SK-N-MC (cell line): ENCODE data around the gene ARHGAP29.

ENCODE experiments used
- DNase-seq: peaks from one replicate; pipeline ENCODE4 v3.0.0-alpha.2; 2011; ENCODE audit warnings: low read depth, low spot score
- H3K27ac ChIP-seq: fragments of 200-600 bp; sonication (generic); 2 replicates; pipeline ENCODE4 v1.5.1; 2016; ENCODE audit warnings: mixed run types
- H3K36me3 ChIP-seq: fragments of 200-600 bp; sonication (generic); 2 replicates; pipeline ENCODE4 v1.6.1; 2017; ENCODE audit warnings: antibody characterized with exemption, low read length, mixed read lengths; ENCODE audit not compliant: insufficient read depth
- H3K4me3 ChIP-seq: fragments of 200-600 bp; sonication (generic); 2 replicates; pipeline ENCODE4 v1.5.1; 2016
- H3K9ac ChIP-seq: fragments of 200-600 bp; sonication (generic); 2 replicates; pipeline ENCODE4 v1.8.0; 2017; ENCODE audit warnings: mixed run types, mixed read lengths; ENCODE audit not compliant: insufficient read length
- H3K9me3 ChIP-seq: fragments of 200-600 bp; sonication (generic); 2 replicates; pipeline ENCODE4 v1.6.1; 2017; ENCODE audit warnings: low read depth, mild to moderate bottlenecking, antibody characterized with exemption, low read length, moderate library complexity, mixed read lengths
- EZH2 ChIP-seq: fragments of 200-600 bp; sonication (generic); IDR thresholded peaks from one replicate; pipeline ENCODE4 v1.6.1; 2017; ENCODE audit warnings: antibody characterized with exemption
- FOXP2 ChIP-seq: optimal IDR thresholded peaks from 2 replicates; pipeline ENCODE3; 2011; ENCODE audit warnings: mild to moderate bottlenecking, moderate library complexity; ENCODE audit not compliant: insufficient read depth; ENCODE audit errors: extremely low read length, control extremely low read depth
- POLR2AphosphoS5 ChIP-seq: IDR thresholded peaks from 2 replicates; pipeline ENCODE4 v1.6.1; 2012; ENCODE audit warnings: mild to moderate bottlenecking, low read depth, low read length, borderline replicate concordance

Gene ARHGAP29

DNA sequence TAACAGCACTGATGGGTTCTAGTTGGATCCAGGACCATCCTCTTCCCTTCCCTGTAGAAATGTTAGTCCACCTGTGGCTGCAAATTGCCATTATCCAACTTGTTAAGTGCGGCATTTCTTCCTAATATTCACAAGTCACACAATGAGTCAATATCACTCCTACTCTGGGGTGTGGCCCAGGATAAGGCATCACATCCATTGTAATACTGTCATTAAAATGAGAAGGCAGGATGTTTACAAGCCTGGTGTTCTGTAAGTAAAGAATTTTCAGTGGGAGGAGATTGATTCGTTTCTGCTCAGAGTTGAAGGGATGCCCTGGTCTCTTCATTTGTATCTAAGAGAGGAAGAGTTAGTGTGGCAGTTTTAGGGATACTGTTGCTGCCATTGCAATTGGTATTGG, 18.1 kb upstream of the ARHGAP29 start:
- H3K36me3 ChIP-seq: no peaks in the 10 kb centered on the region
- no peak for DNase-seq
- no peak overlapping the region for H3K9ac ChIP-seq
- no peak overlapping the region for H3K27ac ChIP-seq
- TF ChIP-seq POLR2AphosphoS5 (no peak), FOXP2 (no peak), EZH2 (no peak)
- no peak overlapping the region for H3K4me3 ChIP-seq
- no peaks in the 10 kb centered on the region for H3K9me3 ChIP-seq

DNA sequence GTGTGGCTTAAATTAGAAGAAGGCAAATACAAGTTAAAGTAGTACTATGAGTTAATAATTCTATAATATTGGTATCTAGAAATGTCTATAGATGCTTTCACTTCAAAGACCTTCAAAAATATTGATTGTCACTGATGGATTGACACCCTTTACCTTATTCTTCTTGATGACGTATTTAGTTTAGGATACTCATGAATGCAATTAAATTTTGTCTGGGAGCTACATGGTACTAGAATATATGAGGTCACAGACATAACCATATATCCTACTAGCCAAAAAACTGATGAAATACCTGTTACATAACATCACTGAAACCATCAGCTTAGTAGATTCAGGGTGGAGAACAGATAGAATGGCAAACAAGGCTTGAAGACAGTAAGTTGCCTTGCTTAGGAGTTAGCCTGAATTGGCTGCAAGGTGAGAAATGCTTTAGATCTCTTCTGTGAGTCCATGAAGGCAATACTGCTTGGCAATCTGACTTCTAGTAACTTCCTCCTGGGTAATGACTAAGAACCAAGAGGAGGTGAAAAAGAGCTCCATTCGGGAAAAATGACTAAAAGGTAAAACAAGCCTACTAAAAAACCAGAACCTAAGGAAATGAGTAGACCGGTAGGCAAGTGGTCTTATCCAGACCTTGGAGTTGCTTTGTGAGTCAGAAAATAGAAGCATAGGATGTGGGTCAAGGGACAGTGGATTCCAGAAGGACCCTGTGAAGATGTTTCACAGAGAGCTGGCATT, 16.9 kb upstream of the ARHGAP29 start:
- Histone ChIP-seq H3K4me3 (no peak overlapping the region), H3K36me3 (no peaks in the 10 kb centered on the region), H3K9me3 (no peaks in the 10 kb centered on the region), H3K9ac (no peak overlapping the region), H3K27ac (no peak overlapping the region)
- no peak for DNase-seq
- TF ChIP-seq FOXP2 (no peak), EZH2 (no peak), POLR2AphosphoS5 (no peak)

DNA sequence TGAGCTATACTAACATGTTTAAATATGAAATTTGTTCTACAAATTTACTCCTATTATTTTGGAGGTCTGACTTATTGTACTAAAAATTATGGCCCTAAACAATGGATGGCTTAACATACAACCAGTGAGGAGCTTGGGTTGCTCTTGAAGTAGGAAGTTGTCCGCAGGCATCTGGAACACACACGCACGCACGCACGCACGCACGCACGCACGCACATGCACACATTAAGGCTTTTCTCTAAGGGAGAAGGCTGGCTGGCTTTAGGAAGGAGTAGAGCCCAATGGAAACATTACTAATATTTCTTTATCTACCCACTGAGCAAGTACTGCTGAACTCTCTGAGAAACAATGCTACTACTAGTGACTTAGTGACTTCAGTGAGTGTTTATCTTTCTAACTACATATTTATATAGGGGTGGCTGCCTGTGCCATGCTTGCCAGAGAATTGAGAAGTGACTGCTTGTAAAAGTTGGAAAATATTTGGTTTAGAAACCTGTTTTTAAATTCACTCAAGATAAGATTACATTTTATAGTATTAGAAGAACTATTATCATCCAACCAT, 16.2 kb upstream of the ARHGAP29 start:
- no peak overlapping the region for H3K4me3 ChIP-seq
- no peaks in the 10 kb centered on the region for H3K36me3 ChIP-seq
- H3K27ac ChIP-seq: no peak overlapping the region
- no peaks in the 10 kb centered on the region for H3K9me3 ChIP-seq
- H3K9ac ChIP-seq: no peak overlapping the region
- TF ChIP-seq EZH2: no peak
- no peak for TF ChIP-seq POLR2AphosphoS5
- no peak for TF ChIP-seq FOXP2
- DNase-seq: no peak

DNA sequence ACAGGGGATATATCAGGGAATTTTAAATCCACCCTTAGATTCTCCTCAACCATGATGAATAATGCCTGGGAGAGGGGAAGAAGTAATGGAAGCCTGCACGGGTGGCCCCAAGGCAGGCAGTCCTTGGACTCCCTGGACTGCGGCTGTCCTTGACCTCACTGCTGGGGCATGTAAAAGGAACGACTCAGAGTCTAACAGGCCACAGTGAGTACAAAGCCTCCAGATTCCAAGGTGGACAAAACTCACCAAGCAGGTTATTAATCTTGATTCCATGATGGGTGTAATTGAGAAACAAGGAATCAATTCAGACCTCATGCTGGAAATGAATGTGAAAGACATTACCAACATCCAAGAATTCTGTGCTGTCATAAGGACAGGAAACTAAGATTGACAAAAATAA, 13.0 kb upstream of the ARHGAP29 start:
- H3K27ac ChIP-seq: no peak overlapping the region
- no peak for DNase-seq
- no peak for TF ChIP-seq EZH2
- no peak for TF ChIP-seq POLR2AphosphoS5
- no peak for TF ChIP-seq FOXP2
- H3K9me3 ChIP-seq: no peaks in the 10 kb centered on the region
- no peak overlapping the region for H3K4me3 ChIP-seq
- no peak overlapping the region for H3K9ac ChIP-seq
- no peaks in the 10 kb centered on the region for H3K36me3 ChIP-seq

DNA sequence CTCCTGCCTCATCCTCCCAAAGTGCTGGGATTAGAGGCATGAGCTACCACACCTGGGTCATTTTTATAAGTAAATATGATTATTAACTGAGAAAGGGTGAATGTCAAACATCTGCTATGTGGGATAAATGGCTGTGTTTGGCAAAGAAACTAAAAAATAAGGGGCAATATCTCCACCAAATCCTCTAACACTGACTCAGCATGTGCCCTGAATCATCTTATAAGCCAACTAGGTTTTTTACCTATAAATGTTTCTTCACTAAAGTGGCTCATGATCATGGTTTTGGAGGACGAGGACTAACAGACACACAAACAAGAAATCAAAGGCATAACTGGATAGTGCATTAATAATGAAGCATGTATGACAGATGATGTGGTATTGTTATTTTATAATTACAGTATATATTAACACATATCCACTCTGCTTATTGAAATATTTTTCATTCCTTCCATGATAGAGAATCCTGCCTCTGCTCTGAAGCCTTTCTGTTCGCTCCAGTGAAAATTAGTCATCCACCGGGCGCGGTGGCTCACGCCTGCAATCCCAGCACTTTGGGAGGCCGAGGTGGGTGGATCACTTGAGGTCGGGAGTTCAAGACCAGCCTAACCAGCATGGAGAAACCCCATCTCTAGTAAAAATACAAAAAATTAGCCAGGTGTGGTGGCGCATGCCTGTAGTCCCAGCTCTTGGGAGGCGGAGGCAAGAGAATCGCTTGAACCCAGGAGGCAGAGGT, 11.7 kb upstream of the ARHGAP29 start:
- no peak for TF ChIP-seq FOXP2
- no peak for TF ChIP-seq POLR2AphosphoS5
- TF ChIP-seq EZH2: no peak
- H3K4me3 ChIP-seq: no peak overlapping the region
- H3K27ac ChIP-seq: no peak overlapping the region
- no peaks in the 10 kb centered on the region for H3K36me3 ChIP-seq
- H3K9ac ChIP-seq: no peak overlapping the region
- DNase-seq: no peak
- no peaks in the 10 kb centered on the region for H3K9me3 ChIP-seq

DNA sequence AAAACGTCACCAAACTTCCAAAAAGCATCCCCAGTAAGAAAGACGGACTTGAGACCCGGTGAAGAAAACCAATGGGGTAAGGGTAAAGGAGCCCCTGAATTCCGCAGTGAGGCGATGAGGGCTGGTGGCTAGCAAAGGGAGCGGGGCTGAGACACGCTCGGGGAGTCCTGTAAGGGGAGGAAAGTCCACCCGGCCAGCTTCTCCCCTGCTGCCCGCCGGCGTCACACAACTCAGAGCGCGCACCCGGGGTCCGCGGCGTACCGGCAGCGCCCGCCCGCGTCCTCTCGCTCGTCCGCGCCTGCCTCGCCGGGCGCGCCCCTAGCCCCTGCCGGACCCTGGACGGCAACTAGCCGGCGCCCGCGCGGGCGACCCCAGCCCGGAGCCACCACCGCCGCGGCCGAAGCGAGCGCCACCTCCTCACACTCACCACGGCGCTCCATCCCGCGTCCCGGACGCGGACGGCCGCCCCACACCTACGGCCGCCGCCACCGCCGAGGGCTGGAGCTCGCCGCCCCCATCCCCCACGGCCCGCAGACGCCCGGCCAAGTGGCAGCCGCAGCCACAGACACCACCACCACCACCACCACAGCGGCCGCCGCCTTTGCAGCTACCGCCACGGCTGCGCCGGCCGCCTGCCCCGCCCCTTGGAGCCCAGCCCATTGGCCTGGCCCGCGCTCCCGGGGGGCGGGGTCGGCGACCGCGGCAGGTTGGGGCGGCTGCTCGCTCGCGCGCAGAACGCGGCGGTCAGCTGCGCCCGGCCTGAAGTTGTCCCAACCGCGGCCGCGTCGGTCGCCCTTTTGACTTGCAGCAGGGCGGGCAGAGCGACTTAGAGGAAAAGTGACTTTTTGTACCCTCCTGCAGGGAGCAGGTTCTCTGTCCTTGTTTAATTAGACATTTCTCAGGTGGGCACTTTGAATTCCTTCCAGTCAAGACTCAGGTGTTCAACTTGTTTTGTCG, 10.0 kb upstream of the ARHGAP29 start:
- DNase-seq: no peak
- no peak overlapping the region for H3K9ac ChIP-seq

DNA sequence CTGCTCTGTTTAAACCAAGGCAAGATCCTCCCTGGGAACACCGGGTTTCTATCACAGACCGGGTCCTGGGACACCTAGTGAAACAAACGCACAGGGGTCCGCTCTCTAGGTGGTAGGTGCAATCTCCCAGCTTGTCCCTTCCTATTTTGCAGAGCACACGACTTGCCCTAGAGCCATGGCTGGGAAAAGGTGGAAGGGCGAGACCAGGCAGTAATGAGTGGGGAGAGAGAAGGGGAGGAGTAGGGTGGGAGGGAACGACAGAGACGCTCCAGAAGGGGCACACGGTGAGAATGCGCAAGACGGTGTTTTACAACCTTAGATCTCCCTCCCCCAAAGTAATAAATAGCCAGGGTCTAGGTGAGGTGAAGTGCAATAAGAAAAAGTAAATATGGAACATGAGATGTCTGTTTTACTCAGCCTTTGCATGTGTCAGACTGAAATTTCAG, 9.3 kb upstream of the ARHGAP29 start:
- peak overlapping the region; percentile 80 for H3K4me3 ChIP-seq
- peaks cover 4% of the 10 kb centered on the region; the same call in 1 of the 2 replicates for H3K9me3 ChIP-seq
- DNase-seq: no peak
- no peaks in the 10 kb centered on the region for H3K36me3 ChIP-seq
- H3K27ac ChIP-seq: no peak overlapping the region
- TF ChIP-seq POLR2AphosphoS5 (no peak), FOXP2 (no peak), EZH2 (no peak)
- H3K9ac ChIP-seq: no peak overlapping the region

More for the DNA sequence above, 10.0 kb upstream of the ARHGAP29 start:
- Histone ChIP-seq H3K36me3 (no peaks in the 10 kb centered on the region), H3K9me3 (peaks cover 4% of the 10 kb centered on the region; the same call in 1 of the 2 replicates), H3K27ac (no peak overlapping the region), H3K4me3 (peak overlapping the region; percentile 80)
- TF ChIP-seq POLR2AphosphoS5 (no peak), FOXP2 (no peak), EZH2 (no peak)
